Urothelium cell line (cell line): ENCODE results near the gene FABP2.

ENCODE experiments used
- DNase-seq: peaks from one replicate; pipeline ENCODE4 v3.0.0; 2011; ENCODE audit warnings: low spot score, mixed read lengths
- FAIRE-seq: peaks from 2 replicates; lab custom pipeline; 2011; peaks lifted over from hg19 to GRCh38; lab: Jason Lieb, UNC

The FABP2 gene

DNA sequence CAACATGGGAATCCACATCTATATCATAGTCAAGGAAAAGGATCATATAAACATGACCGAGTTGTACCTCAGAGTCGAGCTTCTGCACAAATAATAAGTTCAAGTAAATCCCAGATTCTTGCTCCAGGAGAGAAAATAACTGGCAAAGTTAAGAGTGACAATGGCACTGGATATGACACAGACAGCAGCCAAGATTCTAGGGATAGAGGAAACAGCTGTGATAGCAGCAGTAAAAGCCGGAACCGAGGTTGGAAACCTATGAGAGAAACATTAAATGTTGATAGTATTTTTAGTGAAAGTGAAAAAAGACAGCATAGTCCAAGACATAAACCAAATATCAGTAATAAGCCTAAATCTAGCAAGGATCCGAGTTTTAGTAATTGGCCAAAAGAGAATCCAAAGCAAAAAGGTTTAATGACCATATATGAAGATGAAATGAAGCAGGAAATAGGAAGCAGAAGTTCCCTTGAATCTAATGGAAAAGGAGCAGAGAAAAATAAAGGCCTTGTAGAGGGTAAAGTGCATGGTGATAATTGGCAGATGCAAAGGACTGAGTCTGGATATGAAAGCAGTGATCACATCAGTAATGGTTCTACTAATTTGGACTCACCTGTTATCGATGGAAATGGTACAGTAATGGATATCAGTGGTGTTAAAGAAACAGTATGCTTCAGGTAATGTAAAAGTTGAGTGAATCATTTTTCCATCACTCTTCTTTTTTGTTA, 50.4 kb downstream of the FABP2 start:
- no peak for FAIRE-seq
- no peak for DNase-seq

DNA sequence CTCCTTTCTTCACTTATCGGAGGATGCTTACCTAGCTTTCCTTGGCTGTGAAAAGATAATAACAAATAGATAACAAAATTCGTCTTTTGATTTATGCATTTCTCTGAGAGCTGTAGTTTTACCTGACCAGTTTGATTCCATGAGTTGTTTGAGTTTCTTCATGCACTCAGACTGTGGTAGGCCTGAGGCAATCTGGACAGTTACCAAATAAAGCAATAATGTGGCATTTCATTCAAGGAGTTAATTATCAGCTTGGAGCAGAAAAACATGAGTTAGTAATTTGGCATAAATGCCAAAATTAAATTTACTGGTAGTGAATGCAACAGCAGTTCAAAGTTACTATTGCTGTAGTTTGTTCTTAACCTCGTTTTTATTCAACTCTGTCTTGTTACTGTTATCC, 53.5 kb downstream of the FABP2 start:
- FAIRE-seq: no peak

More for the DNA sequence above, 53.5 kb downstream of the FABP2 start:
- no peak for DNase-seq
